NCI-H2171 (cell line): ENCODE measurements around the gene SIM2.

ENCODE experiments used
- DNase-seq: peaks from one replicate; lab custom pipeline; 2025; lab: John Stamatoyannopoulos, UW

SIM2 gene

DNA sequence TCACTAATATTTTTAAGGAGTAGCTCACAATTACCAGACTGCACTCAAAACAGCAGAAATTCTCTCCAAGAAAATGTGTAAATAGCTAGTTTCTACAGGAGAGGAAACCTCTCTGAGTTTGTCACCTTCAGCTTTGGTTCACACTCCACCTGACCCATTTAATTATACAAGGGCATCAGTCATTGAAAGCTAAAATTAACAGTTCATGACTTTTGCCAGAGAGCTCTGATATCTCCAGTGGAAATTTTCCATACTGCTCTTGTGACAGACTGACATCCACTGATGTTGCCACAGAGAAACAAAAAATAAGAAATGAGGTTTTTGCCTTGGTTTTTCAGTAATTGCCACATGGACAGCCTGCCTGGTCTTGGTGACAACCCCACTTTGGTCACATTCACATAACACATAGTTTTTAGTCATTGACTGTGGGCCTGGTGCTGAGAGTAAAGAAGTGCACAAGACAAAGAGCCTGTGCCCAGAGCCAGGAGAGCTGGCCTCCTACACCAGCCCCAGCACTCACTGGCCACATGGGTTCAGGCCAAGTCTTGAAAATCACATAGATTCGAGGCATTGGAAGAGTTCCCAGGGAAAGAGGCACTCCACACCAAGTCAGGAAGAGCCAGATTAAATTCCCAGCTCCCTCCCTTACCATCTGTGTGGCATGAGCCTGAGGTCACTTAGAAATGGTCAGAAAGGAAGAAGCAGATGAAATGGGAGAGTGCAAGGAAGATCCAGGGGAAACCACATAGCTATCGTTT is 13.8 kb upstream of the SIM2 start:
- DNase-seq, result no peak

DNA sequence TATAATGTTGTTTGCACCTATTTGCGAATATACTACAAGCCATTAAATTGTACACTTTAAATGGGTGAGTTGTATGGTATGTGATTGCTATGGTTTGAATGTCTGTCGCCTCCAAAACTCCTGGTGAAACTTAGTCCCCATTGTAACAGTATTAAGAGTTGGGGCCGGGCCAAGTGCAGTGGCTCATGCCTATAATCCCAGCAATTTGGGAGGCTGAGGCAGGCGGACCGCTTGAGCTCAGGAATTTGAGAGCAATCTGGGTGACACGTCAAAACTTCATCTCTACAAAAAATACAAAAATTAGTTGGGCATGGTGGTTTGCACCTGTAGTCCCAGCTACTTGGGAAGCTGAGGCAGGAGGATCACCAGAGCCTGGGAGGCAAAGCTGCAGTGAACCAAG is 12.0 kb upstream of the SIM2 start:
- DNase-seq, result no peak

DNA sequence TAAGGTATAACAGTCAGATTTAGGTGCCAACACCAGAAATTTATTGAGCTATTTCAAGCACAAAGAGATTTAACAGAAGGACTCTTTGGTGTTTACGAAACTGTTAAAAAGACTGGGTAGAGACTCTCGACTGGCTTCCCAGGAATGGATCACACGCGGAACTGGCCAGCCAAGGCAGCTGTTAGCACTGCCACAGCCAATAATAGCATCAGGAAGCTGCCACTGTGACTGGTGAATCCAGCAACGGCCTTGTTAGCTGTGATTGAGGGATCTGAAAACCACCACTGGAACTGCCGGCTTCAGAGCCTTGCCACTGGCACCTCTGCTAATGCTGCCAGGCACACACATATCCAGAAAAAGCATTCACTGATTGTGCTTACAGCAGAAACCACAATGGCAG is 10.6 kb upstream of the SIM2 start:
- no peak for DNase-seq

DNA sequence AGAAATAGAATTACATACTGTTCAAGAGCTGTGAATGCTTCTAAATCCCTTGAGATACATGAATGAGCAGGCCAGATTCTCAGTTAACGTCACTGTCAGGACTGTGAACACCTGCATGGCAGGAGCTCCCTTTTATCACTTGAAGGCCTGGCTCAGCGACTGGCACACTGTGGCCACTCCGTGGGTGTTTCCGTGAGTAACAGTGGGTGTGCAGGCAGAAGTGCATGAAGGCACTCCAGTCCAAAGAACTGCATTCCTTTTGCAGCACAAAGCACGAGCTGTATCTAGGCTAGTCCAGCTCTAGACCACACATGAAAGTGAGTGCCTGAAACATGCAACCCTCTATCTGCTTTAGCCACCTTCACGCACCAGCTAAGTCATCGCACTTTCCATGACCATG is 9.6 kb upstream of the SIM2 start:
- no peak for DNase-seq

DNA sequence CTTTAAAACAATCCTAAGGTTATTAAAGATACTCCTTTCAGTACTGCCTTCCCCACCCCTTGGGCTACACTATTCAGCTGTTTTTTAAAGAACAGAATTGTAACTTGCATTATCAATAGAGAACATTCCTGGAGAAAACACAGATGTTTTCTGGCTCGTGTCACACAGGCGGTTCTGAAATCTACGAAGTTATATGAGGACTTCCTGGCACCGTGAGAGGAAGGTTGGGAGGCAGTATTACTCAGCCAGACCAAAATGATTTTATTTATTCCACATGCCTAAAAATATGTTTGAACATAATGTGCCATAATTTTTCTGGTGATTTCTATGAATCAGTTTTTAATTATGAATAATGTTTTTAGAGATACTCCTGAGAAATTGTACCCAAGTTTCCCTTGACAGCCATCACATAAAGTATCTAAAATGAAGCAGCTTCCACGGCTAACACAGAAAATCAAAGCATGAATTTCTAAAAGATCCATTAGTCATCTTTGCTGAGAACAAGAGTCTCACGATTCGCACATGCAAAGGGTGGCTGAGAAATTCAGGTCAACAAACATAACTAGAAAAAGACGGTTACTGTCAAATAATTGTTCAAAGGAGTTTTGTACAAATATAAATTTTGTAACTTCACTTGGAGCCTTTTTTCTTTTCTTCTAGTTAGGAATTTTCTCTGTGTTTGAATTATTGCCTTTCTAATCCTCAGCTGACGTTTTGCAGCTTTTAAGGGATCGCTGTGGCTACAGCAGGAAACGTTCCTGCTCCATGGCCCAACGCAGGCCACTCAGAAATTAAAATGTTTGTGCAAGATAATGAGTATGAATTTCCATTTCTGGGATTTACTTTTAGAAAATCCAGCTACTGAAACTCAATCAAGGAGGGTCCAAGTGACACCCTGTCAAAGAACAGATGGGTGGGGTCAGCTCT is 8.0 kb upstream of the SIM2 start:
- no peak for DNase-seq

DNA sequence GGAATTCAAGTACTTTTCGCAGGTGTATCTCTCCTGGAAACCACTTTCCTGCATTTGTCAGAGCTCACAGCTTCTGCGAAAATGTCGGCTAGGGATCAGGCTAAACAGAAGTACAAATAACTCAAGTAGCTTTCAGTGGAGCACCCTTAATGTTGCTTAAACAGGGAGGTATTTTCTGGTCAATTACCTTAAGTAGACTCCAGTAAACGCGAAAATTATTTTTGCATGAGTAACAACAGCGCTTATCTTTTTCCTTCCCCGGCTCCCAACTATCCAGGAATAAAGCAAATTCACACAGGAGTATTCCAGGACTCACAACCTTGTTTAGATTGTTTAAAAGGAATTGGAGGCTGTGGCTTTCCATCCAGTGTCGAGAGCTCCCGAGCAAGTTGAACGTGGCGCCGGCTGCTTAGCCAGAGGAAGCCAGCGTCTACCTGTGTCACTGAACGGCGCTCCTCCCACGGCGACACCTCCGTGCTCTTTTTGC is 7.3 kb upstream of the SIM2 start:
- no peak for DNase-seq

DNA sequence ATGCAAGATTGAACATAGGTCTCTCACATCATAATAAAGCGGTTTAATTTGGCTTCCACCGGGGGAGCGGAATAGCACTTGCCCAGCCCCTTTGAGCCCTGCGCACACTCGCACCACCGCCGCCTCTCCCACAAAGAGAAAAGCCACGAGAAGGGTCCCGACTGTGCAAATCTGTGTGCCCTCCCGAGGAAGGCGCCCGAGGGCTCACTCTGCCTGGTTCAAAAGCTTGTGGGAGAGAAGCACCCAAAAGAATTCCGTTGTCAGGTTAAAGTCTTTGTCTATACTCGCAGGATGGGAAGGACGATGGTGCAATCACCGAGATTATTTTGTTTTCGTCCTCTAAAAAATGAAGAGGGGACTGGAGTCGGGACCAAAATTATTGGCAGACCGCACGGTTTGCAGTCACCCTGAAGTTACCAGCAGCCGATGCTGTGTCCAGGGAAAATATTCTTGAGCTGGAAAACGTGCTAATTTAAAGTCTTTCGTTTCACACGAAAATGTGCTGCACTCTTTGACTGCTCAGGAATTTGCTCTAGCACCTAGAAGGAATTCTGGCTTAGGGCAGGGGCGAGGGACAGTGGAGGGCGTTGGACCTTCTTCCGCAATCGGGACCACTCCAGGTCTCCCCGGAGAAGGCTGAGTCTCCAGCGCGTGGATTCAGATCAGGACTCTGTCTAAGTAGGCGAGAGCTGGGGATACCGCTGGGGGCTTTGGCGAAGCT is 6.6 kb upstream of the SIM2 start:
- DNase-seq, result no peak

DNA sequence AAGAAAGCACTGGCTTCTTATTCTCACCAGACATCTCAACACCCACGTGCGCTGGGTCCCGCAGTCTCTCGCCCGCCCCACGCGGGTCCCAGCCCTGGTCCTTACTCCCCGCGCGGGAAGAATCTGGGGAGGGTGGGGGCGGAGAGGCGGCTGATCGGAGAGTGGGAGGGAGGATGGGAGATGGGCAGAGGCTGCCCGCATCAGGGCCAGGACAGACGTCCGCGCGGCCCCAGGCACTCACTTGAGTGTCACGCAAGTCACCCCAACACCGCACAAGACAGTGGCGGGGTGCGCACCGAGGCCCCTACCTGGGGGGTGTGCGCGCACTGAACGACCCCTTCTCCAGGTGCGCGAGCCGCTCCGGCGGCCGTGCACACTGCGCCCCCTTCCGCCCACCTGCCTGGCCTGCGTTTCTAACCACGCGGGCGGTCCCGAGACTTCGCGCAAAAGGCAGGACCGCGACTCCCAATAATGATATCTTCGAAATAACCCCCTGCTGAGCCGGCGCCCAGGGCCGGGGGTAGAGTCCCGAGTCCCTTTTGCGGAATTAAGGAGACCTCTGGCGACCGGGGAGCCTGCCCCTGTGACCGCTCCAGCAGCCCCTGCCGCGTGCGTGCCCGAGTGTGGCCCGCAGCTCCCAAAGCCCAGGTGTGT is 6.0 kb upstream of the SIM2 start:
- DNase-seq, result no peak

DNA sequence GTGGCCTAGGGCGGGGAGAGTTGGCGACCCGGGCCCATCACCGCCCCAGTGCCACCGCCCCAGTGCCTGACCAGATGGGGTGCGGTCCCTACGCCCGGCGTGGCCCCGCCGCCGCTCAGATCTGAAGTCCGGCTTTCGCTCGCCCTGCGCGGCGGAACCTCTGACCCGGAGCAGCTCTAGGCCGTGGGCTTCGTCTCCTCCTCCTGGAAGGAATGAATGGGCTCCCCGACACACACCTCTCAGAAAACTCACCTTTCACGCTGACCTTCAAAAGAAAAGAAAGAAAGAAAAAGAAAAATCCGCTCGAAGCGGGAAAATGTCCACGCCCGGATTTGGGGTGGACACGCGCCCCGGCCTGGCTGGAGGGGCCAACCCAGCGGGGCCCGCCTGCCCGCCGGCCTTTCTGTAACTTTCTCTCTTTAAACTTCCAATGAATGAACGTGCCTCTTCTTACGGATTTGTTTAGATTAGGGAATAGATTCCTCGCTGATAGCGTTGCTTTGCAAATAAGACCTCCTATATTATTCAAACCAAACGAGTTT is 5.4 kb upstream of the SIM2 start:
- no peak for DNase-seq

DNA sequence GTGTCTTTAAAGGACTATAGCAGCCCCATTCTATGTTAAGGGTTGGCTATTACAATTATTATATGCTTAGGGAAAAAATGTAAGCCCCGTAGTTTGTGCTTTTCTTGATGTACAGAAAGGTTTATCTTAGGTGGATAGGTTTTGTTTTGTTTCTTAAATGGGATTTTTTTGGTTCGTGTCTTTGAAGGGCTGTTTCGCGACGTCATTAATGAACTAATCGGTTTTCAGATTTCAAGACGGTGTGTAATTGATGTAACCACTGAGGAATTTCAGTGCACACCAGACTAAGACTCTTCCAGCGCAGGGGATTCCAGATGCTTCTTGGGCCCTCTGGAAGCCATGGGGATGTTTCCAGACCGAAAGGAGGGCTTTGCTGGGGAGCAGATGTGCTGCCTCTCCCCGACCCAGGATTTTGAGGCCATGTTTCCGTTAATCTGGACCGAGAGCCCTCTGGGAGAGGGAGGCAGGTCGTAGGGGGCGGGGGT is 4.8 kb upstream of the SIM2 start:
- no peak for DNase-seq

DNA sequence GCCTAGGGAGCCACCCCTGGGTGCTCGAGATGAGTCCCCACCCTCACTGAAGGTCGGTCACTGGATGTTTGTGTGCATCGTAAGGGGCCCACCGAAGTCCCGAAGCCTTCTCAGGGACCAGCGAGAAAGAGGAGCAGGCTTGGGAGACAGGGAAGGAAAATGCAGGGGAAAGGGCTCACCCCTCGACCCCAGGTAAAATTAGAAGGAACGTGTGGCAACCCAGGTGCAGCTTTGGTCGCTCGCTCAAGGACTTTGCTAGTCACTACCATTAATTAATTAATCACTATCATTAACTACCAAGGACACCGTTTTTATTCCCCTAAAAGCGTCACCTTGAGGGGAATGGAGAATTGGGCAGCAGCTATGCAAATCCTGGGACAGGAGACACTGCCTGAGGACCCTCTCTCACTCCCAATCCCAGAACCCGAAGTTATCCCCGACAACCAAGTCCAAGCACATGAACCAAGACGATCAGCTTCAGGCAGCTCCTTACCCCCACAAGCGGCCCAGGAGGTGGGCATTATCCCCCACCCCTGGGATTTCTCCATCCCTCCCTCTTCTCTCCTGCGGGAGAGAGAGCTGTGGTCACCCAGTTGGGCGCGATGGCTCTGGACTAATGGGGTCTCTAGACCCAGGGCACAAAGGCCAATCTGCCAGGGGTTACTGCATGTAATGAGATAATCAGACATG is 4.2 kb upstream of the SIM2 start:
- no peak for DNase-seq

DNA sequence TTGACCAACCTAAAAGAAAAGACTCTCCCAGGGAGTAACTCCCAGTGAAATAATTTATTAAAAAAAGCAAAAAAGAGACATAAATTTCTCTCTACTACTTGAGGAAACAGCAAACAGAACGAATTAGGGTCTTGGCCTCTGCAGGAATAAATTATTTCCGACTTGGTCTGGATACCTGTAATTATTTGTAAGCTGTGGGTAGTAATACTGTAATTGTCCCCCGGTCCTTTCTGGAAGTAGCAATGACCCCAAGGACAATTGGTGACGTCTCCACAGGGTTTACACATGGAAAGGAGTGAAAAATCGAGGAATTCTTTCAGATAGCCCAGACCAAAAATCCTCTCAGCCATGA is 3.7 kb upstream of the SIM2 start:
- no peak for DNase-seq

DNA sequence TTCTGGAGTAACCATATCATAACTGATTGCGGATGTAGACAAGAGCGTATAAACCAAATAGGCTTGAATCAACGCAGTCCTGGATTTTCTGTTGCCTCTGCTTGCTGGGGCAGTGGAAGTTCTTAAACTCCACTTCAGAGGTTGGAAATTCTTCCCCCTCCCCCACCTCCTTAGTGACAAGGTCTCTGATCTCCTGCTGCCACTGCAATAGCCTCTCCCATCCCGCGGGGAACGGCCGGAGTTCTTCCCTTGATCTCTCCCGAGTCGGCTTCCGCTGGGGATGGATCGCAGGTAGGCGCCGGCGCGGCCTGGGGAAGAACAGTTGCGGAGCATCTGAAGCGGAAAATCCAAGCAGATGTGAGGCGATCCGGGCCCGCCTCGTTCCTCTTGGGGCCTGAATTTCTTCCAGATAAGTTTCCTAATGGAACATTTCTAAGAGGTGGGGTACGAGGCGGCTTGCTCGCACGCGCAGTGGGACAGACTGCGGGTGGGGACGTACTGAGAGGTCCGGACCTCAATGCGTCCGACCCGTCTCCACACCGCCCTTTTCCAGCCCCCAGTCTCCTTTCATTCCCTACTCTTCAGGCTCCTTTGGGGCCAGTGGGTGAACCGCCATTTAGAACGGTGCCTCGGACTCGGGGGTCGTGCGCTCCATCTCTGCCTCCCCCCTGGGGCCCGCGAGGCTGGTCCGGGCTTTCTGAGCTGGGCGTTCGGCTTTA is 3.1 kb upstream of the SIM2 start:
- DNase-seq, result peak; percentile 3

DNA sequence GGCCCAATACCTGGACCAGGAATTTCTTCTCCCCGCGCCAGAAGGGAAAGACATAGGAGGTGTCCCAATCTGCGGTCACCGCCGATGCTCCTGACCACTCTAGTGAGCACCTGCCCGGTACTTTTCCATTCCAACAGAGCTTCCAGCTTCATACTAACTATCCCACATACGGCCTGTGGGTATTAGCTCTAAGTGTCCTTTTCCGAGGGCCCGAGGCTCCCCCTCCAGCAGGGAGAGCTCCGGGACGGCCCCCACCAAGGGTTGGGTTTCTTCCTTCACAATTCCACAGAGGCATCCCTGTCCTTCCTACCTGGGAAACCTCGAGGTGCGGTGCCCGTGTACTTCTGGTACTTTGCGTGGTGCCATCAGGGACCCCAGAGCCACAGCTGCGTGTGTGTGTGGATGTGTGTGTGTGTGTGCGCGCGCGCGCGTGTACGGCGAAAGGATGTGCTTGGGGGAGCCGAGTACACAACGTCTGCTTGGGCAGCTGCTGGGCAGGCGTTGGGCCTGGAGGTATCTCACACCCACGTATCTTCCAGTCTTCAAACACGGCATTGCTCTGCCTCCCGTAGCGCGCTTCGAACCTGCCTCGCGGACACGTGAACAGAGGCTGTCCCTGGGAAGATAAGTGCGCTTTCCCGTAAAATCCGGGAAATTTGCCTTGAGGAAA is 2.4 kb upstream of the SIM2 start:
- DNase-seq, result no peak

DNA sequence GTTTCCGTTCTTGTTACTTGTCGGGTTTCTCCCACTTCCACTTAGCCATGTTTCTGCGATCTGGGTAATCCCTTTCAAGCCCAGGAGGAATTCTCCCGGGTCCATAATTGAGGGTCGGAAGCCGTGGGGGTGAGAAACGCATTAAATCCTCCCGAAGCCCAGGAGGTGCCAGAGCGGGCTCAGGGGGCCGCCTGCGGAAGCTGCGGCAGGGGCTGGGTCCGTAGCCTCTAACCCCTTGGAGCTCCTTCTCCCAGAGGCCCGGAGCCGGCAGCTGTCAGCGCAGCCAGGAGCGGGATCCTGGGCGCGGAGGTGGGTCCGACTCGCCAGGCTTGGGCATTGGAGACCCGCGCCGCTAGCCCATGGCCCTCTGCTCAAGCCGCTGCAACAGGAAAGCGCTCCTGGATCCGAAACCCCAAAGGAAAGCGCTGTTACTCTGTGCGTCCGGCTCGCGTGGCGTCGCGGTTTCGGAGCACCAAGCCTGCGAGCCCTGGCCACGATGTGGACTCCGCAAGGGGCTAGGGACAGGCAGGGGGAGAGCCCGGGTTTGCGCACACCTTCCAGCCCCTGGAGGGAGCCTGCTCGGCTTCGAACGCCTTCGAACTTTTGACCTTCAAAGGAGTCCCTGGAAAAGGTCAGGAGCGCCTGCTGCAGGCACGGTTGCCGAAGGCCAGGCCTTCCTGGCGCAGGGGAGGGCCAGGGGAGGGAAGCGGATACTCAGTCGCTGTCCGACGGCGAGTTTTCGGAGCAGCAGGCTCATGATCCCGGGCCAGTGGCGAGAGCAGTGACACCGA is 1.7 kb upstream of the SIM2 start:
- DNase-seq, result no peak

DNA sequence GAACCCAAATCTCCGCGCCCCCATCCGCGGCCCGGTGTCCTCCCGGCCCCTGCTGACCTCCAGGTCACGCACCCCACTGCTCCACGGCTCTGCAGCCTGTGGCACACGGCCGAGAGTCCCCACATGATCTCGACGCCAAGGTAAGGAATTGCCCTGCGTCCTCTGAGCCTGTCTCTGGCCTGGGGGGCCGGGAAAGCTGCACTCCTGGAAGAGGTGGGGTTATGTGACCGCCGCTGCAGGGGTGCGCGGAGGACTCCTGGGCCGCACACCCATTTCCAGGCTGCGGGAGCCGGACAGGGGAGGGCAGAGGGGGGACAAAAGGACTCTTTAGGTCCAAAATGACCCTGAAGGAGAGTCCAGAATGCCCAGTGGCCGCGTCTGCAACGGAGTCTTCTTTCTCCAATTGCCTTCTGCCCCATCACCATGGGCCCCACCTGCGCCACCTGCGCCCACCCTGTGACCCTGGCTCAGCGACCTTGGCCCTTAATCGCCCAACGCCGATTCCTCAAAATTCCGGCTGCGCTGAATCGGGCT is 997 bp upstream of the SIM2 start:
- no peak for DNase-seq

DNA sequence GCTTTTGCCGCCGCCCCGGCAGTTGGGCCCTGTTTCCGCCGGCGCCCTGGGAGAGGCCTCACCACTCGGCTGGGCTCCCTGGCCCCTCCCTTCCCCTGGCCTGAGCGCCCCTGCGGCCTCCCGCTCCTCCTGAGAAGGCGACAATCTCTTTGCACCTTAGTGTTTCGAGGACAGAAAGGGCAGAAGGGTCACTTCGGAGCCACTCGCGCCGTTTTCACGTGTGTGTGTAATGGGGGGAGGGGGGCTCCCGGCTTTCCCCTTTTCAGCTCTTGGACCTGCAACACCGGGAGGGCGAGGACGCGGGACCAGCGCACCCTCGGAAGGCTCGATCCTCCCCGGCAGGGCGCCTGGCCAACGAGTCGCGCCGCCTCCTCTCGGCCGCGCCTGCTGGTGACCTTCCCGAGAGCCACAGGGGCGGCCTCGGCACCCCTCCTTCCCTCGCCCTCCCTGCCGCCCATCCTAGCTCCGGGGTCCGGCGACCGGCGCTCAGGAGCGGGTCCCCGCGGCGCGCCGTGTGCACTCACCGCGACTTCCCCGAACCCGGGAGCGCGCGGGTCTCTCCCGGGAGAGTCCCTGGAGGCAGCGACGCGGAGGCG is 432 bp upstream of the SIM2 start:
- no peak for DNase-seq

DNA sequence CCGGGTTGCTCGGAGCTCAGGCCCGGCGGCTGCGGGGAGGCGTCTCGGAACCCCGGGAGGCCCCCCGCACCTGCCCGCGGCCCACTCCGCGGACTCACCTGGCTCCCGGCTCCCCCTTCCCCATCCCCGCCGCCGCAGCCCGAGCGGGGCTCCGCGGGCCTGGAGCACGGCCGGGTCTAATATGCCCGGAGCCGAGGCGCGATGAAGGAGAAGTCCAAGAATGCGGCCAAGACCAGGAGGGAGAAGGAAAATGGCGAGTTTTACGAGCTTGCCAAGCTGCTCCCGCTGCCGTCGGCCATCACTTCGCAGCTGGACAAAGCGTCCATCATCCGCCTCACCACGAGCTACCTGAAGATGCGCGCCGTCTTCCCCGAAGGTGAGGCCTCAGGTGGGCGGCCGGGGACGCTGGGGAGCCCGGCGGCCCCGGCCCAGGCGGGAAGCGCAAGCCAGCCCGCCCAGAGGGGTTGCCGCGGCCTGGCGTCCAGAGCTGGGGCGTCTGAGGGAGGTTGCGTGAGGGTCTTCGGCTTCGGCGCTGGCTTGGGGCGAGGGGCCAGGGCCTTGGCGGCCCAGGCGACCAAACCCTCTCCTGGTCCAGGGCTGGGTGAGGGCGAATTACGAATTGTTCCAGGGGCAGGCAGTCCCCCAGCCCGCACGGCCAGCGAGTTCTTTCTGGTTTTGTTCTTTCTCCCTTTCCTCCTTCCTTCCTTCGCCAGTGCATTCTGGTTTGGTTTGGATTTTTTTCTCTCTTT is 805 bp downstream of the SIM2 start:
- no peak for DNase-seq
